Right atrium auricular region (tissue), 2 donors: ENCODE data around the gene GNPDA1. TPM values are rescaled to one million over a fixed set of nuclear protein-coding genes. Genes with fewer than 3 reads are reported as not detected.

Experiments used
- DNase-seq: peaks from one replicate; pipeline ENCODE4 v3.0.0-alpha.2; 2019; ENCODE audit warnings: low spot score
- H3K27ac ChIP-seq, 2 donors: fragments of 200-600 bp; sonication (generic); 1 replicate in 1 of 2; 2 replicates in 1 of 2; pipeline ENCODE4 v1.5.1; 2016 to 2019
- H3K27me3 ChIP-seq, 2 donors: fragments of 200-600 bp; sonication (generic); one replicate each; pipeline versions ENCODE4 v1.5.1 to v1.6.0; 2017 to 2019
- H3K36me3 ChIP-seq: fragments of 200-600 bp; sonication (generic); one replicate; pipeline ENCODE4 v1.5.1; 2016
- H3K4me1 ChIP-seq, 2 donors: fragments of 200-600 bp; sonication (generic); one replicate each; pipeline versions ENCODE4 v1.5.1 to v1.6.0; 2017 to 2019
- H3K4me3 ChIP-seq, 2 donors: fragments of 200-600 bp; sonication (generic); 1 replicate in 1 of 2; 2 replicates in 1 of 2; pipeline ENCODE4 v1.5.1; 2017 to 2019; ENCODE audit warnings: mild to moderate bottlenecking in 1 of 2, moderate library complexity in 1 of 2
- H3K9me3 ChIP-seq, 2 donors: fragments of 200-600 bp; sonication (generic); one replicate each; pipeline ENCODE4 v1.5.1; 2019
- total RNA-seq, 2 donors: library from RNA; depleted of rRNA; stranded (reverse); fragments of >200 nt; gene quantifications; one replicate each; pipeline ENCODE4 v1.1.0, GENCODE V29; 2016
- TF ChIP-seq, protein P1 (sequence below), 2 donors: fragments of 200-600 bp; sonication (generic); IDR thresholded peaks; one replicate each; pipeline ENCODE4 v1.5.1; 2019; ENCODE audit warnings: antibody characterized with exemption in 2 of 2

The GNPDA1 gene
- total RNA-seq, 2 donors from 2014 or later = 12.4 to 16.8 TPM

DNA sequence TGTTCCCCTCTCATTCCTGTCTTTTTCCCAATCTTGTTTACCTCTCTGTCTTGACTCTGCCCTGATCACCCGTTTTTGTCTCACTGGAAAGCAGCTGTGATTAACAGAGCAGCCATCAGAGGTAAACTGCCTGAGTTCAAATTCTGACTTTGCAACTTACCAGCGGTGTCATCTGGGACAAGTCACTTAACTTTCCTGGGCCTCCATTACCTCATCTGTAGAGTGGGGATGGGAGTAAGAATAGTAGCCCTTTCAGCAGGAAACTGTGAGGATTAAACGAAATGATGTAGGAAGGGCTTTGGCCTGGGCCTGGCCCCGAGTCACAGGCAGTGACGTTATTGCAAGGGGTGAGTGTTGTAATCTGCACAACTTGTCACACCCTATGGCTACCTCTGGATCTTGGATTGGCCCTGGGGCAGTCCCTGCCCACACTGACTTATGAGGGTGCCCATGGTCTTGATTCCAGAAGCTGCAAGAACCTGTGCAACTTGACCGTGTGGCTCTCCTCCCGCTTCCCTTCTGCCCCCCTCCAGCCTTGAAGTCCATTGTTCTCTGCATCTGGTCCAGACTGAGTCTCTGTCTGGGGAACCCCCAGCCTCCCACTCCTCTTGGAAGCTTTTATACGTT is 54.2 kb downstream of the GNPDA1 start:
- Histone ChIP-seq H3K4me1 (peaks cover 4 to 29% of the 10 kb centered on the region in 2 donors), H3K27ac (peak overlapping the region; percentile 41 to 64), H3K4me3 (peak overlapping the region in 1 of 2 donors; percentile 5), H3K9me3 (no peaks in the 10 kb centered on the region), H3K27me3 (no peaks in the 10 kb centered on the region), H3K36me3 (no peaks in the 10 kb centered on the region)
- peak; percentile 83 for DNase-seq
- TF ChIP-seq, protein P1, sequence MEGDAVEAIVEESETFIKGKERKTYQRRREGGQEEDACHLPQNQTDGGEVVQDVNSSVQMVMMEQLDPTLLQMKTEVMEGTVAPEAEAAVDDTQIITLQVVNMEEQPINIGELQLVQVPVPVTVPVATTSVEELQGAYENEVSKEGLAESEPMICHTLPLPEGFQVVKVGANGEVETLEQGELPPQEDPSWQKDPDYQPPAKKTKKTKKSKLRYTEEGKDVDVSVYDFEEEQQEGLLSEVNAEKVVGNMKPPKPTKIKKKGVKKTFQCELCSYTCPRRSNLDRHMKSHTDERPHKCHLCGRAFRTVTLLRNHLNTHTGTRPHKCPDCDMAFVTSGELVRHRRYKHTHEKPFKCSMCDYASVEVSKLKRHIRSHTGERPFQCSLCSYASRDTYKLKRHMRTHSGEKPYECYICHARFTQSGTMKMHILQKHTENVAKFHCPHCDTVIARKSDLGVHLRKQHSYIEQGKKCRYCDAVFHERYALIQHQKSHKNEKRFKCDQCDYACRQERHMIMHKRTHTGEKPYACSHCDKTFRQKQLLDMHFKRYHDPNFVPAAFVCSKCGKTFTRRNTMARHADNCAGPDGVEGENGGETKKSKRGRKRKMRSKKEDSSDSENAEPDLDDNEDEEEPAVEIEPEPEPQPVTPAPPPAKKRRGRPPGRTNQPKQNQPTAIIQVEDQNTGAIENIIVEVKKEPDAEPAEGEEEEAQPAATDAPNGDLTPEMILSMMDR (IDR thresholded peaks at IDR 0.05) = no peak

DNA sequence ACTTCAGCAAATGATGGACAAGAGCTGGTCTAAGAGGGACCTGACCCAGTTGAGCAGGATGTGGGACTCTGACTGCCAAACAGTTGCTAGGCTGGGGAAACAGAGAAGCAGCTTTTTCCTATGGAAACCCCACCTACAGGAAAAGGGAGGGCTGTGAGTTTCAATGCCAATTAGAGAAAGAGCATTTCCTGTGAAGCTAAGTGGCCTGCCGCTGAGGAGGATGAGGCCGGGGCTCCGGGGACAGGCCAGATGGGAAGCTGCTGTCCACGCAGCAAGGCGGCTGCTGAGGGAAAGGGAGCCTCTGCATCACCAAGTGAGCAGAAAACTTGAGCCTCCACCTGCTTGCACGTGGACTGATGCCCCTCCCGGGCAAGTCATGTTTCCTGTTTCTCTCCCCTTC is 54.7 kb downstream of the GNPDA1 start, which contains the start of gene PCDH12:
TSS of gene PCDH12 (minus strand) at position 90 of the 400 bp plus-strand sequence. CDS start 351 bp downstream, outside the sequence.
- Histone ChIP-seq H3K9me3 (no peaks in the 10 kb centered on the region), H3K4me3 (peak within 1 kb of the TSS; percentile 29 to 36), H3K27ac (peak within 1 kb of the TSS; percentile 41 to 64), H3K27me3 (no peaks in the 10 kb centered on the region), H3K4me1 (peaks cover 4 to 29% of the 10 kb centered on the region in 2 donors), H3K36me3 (no peaks in the 10 kb centered on the region)
- TF ChIP-seq, protein P1 (IDR thresholded peaks at IDR 0.05) = no peak
- DNase-seq = peak; percentile 70

GRCh38 chr5:141957367-141957996 is 55.3 kb downstream of the GNPDA1 start:
- no peak for DNase-seq
- Histone ChIP-seq H3K4me3 (peak overlapping the region; percentile 29 to 36), H3K9me3 (no peaks in the 10 kb centered on the region), H3K27ac (peak overlapping the region; percentile 41 to 64), H3K4me1 (peaks cover 4 to 29% of the 10 kb centered on the region in 2 donors), H3K36me3 (no peaks in the 10 kb centered on the region), H3K27me3 (no peaks in the 10 kb centered on the region)
- TF ChIP-seq, protein P1 (IDR thresholded peaks at IDR 0.05) = no peak

DNA sequence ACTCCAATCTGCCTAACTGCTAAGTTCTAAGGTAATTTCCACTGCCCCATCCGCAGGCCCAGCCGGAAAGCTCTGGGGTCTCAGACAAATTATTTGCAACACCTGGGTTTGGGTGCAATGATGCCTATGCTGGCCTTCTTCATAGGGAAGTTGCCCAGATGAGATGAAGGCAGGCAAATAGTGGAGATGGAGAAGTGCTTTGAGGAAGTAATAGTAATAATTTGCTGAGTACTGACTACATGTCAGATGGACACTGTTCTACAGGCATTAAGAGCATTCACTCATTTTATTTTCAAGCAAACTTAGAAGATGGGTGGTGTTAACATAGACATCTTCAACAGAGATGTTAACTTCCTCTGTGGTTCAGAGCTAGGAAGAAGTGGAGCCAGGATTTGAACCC is 58.6 kb downstream of the GNPDA1 start:
- Histone ChIP-seq H3K36me3 (peaks cover 5% of the 10 kb centered on the region), H3K27ac (peak overlapping the region in 1 of 2 donors; percentile 14), H3K4me3 (peak overlapping the region in 1 of 2 donors; percentile 34), H3K9me3 (no peaks in the 10 kb centered on the region), H3K4me1 (peaks cover 1 to 23% of the 10 kb centered on the region in 2 donors), H3K27me3 (no peaks in the 10 kb centered on the region)
- DNase-seq = no peak
- TF ChIP-seq, protein P1 (IDR thresholded peaks at IDR 0.05) = no peak

DNA sequence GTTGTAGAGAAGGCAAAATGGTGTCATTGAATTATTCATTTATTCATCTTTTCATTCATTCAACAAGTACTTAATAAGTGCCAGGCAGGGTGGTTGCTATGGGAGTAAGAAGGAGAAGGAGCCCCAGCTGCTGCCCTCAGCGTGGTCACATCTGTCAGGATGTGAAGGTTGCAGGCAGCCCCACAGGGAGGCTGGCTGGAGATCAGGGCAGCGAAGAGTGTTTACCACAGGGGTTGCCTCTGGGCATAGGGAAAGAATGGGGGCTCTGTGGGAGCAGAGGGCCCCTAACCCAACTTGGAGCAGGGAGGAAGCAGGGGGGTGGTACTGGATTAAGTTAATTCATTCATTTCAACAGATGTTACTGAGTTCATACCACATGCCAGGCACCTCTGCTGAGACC is 60.8 kb downstream of the GNPDA1 start:
- Histone ChIP-seq H3K27ac (no peak overlapping the region), H3K36me3 (peaks cover 5% of the 10 kb centered on the region), H3K4me1 (peaks cover 0 to 14% of the 10 kb centered on the region in 2 donors), H3K9me3 (no peaks in the 10 kb centered on the region), H3K27me3 (no peaks in the 10 kb centered on the region), H3K4me3 (no peak overlapping the region)
- DNase-seq = no peak
- TF ChIP-seq, protein P1 (IDR thresholded peaks at IDR 0.05) = no peak
